ENCODE measurements around the gene CSNK2A2.

Gene CSNK2A2

GRCh38 chr16:58195344-58195743 is 2.6 kb downstream of the CSNK2A2 start:
- Histone ChIP-seq H3K4me2 (ENCODE audit: low read depth, low read length) (no peak overlapping the region), H2AFZ (ENCODE audit: low read length) (no peak overlapping the region), H3K36me3 (replicated peaks; ENCODE audit: insufficient read depth, low read length) (peaks cover 15% of the 10 kb centered on the region; the same call in 1 of the 2 replicates), H3F3A (ENCODE audit: insufficient read depth, low read length) (no peaks in the 10 kb centered on the region), H3K4me3 (ENCODE audit: low read length) (no peak overlapping the region), H3K9ac (ENCODE audit: low read length) (no peak overlapping the region), H4K20me1 (ENCODE audit: insufficient read depth, low read length) (no peaks in the 10 kb centered on the region), H3K27me3 (replicated peaks; ENCODE audit: insufficient read depth, low read length) (no peaks in the 10 kb centered on the region), H3K9me3 (replicated peaks; ENCODE audit: insufficient read depth, low read length) (no peaks in the 10 kb centered on the region), H3K4me1 (ENCODE audit: low read length) (no peaks in the 10 kb centered on the region), H3K79me2 (ENCODE audit: low read length) (peaks cover 57% of the 10 kb centered on the region), H3K27ac (ENCODE audit: low read length) (no peak overlapping the region), H3K9me2 (replicated peaks; ENCODE audit: insufficient read depth, low read length) (no peaks in the 10 kb centered on the region)
- no peak for TF ChIP-seq EZH2phosphoT487 (IDR thresholded peaks at IDR 0.05; ENCODE audit: low read length)
- TF ChIP-seq, protein P1, sequence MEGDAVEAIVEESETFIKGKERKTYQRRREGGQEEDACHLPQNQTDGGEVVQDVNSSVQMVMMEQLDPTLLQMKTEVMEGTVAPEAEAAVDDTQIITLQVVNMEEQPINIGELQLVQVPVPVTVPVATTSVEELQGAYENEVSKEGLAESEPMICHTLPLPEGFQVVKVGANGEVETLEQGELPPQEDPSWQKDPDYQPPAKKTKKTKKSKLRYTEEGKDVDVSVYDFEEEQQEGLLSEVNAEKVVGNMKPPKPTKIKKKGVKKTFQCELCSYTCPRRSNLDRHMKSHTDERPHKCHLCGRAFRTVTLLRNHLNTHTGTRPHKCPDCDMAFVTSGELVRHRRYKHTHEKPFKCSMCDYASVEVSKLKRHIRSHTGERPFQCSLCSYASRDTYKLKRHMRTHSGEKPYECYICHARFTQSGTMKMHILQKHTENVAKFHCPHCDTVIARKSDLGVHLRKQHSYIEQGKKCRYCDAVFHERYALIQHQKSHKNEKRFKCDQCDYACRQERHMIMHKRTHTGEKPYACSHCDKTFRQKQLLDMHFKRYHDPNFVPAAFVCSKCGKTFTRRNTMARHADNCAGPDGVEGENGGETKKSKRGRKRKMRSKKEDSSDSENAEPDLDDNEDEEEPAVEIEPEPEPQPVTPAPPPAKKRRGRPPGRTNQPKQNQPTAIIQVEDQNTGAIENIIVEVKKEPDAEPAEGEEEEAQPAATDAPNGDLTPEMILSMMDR (IDR thresholded peaks at IDR 0.05; ENCODE audit: low read length), result no peak
- no peak for TF ChIP-seq EZH2 (optimal IDR thresholded peaks at IDR 0.05; ENCODE audit: low read depth, low read length)
- DNase-seq, result no peak

- H2AFZ ChIP-seq (ENCODE audit: low read length), result no peak overlapping the region
- peaks cover 62% of the 10 kb centered on the region for H3K79me2 ChIP-seq (ENCODE audit: low read length)
- no peaks in the 10 kb centered on the region for H3K4me1 ChIP-seq (ENCODE audit: low read length)
- no peak overlapping the region for H3K4me2 ChIP-seq (ENCODE audit: low read depth, low read length)
- H4K20me1 ChIP-seq (ENCODE audit: insufficient read depth, low read length), result no peaks in the 10 kb centered on the region
- no peak overlapping the region for H3K4me3 ChIP-seq (ENCODE audit: low read length)
- peaks cover 17% of the 10 kb centered on the region; the same call in 1 of the 2 replicates for H3K36me3 ChIP-seq (replicated peaks; ENCODE audit: insufficient read depth, low read length)
- no peak overlapping the region for H3K9ac ChIP-seq (ENCODE audit: low read length)
- no peak for DNase-seq
- H3K9me3 ChIP-seq (replicated peaks; ENCODE audit: insufficient read depth, low read length), result no peaks in the 10 kb centered on the region
- no peak overlapping the region for H3K27ac ChIP-seq (ENCODE audit: low read length)
- H3K27me3 ChIP-seq (replicated peaks; ENCODE audit: insufficient read depth, low read length), result no peaks in the 10 kb centered on the region
- H3F3A ChIP-seq (ENCODE audit: insufficient read depth, low read length), result no peaks in the 10 kb centered on the region
- H3K9me2 ChIP-seq (replicated peaks; ENCODE audit: insufficient read depth, low read length), result no peaks in the 10 kb centered on the region
- TF ChIP-seq, protein P1 (IDR thresholded peaks at IDR 0.05; ENCODE audit: low read length), result no peak
- TF ChIP-seq EZH2 (optimal IDR thresholded peaks at IDR 0.05; ENCODE audit: low read depth, low read length), result no peak
- TF ChIP-seq EZH2phosphoT487 (IDR thresholded peaks at IDR 0.05; ENCODE audit: low read length), result no peak
Observed at GRCh38 chr16:58194790-58195189, 3.1 kb downstream of the CSNK2A2 start.

DNA sequence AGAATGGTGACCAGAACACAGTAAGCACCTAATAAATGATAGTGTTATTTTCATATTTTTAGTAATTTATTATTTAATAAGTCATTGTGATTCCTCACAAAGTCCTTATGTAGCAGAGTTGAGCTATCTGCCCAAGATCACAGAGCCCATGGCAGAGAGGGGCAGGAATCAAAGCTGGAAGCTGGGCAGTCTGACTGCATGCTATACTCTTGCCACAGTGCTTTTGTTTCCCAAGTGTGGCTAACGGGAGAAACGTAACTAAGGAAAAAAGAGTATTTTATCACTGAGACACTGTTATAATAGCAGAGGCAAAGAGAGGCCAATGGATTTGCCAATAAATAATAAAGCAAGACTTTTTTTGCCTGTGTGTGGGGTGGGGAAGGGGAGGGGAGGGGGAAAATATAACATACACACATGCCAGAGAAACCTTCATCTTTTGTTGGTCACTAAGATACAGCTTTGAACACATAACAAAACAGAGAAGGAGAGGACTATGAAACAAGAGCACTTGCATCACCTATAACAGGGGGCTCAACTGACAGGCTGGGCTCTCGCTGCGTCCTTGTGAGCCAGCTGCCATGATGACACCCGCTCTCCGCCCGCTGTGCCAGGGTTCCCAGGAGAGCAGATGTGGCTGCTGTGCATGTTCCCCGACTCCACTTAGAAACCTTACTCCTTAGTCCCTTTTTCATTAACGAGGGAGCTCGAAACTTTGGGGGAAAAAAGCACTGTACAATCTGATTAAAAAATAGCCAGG is 10.1 kb downstream of the CSNK2A2 start:
- no peak overlapping the region for H3K4me3 ChIP-seq (ENCODE audit: low read length)
- no peak overlapping the region for H3K9ac ChIP-seq (ENCODE audit: low read length)
- H4K20me1 ChIP-seq (ENCODE audit: insufficient read depth, low read length), result no peaks in the 10 kb centered on the region
- TF ChIP-seq, protein P1 (IDR thresholded peaks at IDR 0.05; ENCODE audit: low read length), result no peak
- no peak for TF ChIP-seq EZH2 (optimal IDR thresholded peaks at IDR 0.05; ENCODE audit: low read depth, low read length)
- no peak for TF ChIP-seq EZH2phosphoT487 (IDR thresholded peaks at IDR 0.05; ENCODE audit: low read length)
- H3K4me1 ChIP-seq (ENCODE audit: low read length), result no peaks in the 10 kb centered on the region
- no peaks in the 10 kb centered on the region for H3F3A ChIP-seq (ENCODE audit: insufficient read depth, low read length)
- DNase-seq, result no peak
- no peak overlapping the region for H3K4me2 ChIP-seq (ENCODE audit: low read depth, low read length)
- H3K79me2 ChIP-seq (ENCODE audit: low read length), result peaks cover 30% of the 10 kb centered on the region
- H3K9me3 ChIP-seq (replicated peaks; ENCODE audit: insufficient read depth, low read length), result no peaks in the 10 kb centered on the region
- H3K27ac ChIP-seq (ENCODE audit: low read length), result no peak overlapping the region
- no peaks in the 10 kb centered on the region for H3K27me3 ChIP-seq (replicated peaks; ENCODE audit: insufficient read depth, low read length)
- H3K9me2 ChIP-seq (replicated peaks; ENCODE audit: insufficient read depth, low read length), result no peaks in the 10 kb centered on the region
- peaks cover 18% of the 10 kb centered on the region; the same call in 1 of the 2 replicates for H3K36me3 ChIP-seq (replicated peaks; ENCODE audit: insufficient read depth, low read length)
- H2AFZ ChIP-seq (ENCODE audit: low read length), result no peak overlapping the region

Measured in MM.1S (cell line).